Measurements from ENCODE around the gene APOL6.

The APOL6 gene

DNA sequence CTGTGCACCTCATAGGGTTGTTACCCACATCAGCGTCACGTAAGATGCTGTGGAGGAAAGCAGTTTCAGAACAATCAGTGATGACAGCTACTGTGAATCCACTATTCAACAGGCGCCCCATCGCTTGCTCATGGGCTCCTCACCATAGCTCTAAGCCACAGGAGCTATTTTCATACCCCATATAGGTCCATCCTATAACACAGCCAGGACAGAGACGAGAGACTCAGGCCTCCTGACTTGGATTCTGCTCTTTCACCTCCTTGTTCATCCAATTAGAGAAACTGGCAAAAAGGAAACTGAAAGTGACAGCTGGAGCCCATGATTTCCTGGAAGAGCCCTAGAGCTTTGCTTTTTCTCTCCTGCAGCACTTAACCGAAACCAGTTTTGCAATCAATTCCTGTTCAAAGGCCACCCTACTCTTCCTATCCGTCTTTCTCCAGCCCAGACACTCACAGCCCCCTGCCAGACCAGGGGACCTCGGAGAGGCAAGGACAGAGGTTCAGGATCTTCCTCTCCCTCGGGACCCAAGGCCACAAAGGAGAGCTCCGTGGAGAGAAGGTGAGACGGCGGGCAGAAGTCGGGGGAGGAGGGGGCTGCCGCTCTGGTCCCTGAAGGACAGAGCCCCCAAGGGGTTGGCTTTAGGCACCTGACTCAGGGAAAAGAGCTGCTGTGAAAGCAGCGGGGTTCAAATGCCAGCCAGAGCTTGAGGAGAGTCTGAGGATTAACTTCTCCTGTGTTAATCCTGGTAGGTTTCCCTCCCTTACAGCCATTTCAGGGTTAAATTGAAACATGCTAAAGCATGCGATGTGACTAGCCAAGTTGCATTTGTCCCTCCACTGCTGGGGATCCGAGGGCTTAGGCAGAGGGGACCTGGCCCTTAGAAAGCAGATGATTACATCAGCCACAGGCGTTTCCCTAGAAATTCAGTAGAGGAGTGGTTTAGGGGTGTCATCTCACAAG is at the start of gene APOL6:
TSS of gene APOL6 (plus strand) at position 381 of the 960 bp plus-strand sequence. CDS start 7,980 bp downstream, outside the sequence.
- no peak for DNase-seq (ENCODE audit: low read depth)

- DNase-seq (ENCODE audit: low read depth), result no peak
These were observed 48.9 kb upstream of the APOL6 start for GRCh38 chr22:35599364-35599763.

DNA sequence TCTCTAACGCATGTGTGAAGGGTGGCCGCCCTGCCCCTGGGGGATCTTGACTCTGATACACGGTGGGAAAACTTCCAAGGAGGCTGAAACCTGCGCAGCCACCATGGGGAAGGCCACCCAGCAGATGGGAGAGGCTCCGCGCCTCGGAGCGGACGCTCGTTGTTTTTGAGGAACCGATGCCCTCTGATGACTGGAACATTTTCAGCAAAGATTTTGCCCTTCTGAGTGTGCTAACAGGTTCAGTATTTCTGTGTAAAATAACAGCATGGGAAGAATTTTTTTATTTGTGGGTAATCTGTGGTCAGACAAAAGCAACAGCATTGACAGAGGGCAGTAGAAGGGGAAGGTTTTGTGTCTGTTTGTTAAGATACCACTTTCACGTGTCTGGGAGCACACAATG is 47.8 kb upstream of the APOL6 start:
- DNase-seq (ENCODE audit: low read depth), result no peak

DNA sequence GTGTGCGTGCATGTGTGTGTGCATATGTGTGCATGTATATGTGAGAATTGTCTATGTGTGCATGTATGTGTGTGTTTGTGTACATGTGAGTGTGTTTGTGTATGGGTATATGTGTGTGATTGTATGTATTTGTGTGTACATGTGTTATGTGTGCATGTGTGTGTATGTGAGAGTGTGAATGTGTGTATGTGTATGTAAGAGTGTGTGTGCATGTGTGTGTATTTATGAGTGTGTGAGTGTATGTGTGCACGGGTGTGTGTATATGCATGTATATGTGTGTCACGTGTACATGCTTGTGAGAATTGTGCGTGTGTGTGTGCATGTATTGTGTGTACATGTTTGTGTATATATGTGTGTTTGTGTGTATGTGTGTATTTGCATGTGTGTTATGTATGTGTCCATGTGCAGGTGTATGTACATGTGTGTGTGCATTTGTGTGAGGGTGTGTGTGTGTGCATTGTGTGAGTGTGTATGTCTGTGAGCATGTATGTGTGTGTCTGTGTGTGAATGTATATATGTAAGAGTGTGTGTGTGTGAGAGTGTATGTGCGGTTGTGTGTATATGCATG is 47.1 kb upstream of the APOL6 start:
- no peak for DNase-seq (ENCODE audit: low read depth)

GRCh38 chr22:35601743-35602615 is 46.3 kb upstream of the APOL6 start:
- DNase-seq (ENCODE audit: low read depth), result peak; percentile 68

GRCh38 chr22:35604621-35605368 is 43.5 kb upstream of the APOL6 start:
- DNase-seq (ENCODE audit: low read depth), result no peak

GRCh38 chr22:35605369-35605680 is 42.9 kb upstream of the APOL6 start:
- no peak for DNase-seq (ENCODE audit: low read depth)

GRCh38 chr22:35605851-35606481 is 42.3 kb upstream of the APOL6 start:
- DNase-seq (ENCODE audit: low read depth), result no peak

GRCh38 chr22:35606916-35607315 is 41.3 kb upstream of the APOL6 start:
- DNase-seq (ENCODE audit: low read depth), result no peak

- DNase-seq (ENCODE audit: low read depth), result no peak
These were observed 40.2 kb upstream of the APOL6 start for GRCh38 chr22:35608088-35608487.

- DNase-seq (ENCODE audit: low read depth), result no peak
These were observed 39.0 kb upstream of the APOL6 start for GRCh38 chr22:35609261-35609660.

- no peak for DNase-seq (ENCODE audit: low read depth)
These were observed 38.5 kb upstream of the APOL6 start for GRCh38 chr22:35609761-35610160.

DNA sequence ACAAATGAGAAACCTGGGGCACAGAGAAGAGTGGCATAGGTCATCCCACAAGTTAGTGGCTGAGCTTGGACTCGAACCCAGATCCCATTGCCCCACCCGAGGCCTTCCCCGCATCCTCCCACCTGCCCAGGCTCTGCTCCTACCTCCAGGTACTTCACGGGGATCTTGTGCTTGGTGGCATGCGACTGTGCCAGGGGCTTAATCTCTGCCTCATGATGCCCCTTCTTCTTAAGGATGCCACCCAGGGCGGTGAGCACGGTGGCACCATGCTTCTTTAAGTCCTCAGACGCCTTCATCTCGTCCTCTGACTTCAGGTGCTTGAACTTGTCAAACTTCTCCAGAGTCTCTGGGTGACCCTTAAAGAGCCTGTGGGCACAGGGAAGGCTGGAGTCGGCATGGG is 37.5 kb upstream of the APOL6 start:
- DNase-seq (ENCODE audit: low read depth), result no peak

GRCh38 chr22:35611200-35611890 is 36.9 kb upstream of the APOL6 start:
- DNase-seq (ENCODE audit: low read depth), result no peak

DNA sequence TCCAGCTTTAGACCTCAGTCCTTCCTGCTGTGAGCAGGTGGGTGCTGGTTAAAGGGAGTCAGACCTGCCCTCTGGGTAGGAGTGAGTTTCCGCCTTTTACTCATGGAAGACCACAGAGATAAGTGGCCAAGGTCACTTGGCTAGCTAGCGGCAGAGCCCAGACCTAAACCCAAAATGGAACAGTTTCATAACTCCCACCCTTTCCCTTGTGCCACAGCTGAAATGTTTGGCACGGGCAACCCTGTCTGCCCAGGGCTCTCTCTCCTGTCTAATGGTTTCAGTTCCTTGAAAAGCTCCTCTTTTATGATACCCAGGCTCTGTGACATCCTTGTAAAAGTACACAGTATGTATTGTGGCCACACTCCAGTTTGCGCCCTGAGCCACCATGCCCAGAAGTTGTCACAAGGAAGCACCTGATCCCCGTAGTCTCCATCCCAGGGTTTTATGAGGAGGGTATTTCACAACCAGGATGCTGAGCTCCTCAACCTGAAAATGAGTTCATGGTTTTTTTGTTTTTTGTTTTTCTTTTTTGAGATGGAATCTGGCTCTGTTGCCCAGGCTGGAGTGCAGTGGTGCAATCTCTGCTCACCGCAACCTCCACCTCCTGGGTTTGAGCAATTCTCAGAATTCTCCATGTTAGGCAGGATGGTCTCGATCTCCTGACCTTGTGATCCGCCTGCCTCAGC is 36.2 kb upstream of the APOL6 start:
- DNase-seq (ENCODE audit: low read depth), result no peak

- DNase-seq (ENCODE audit: low read depth), result no peak
These were observed 35.3 kb upstream of the APOL6 start for GRCh38 chr22:35612903-35613302.

DNA sequence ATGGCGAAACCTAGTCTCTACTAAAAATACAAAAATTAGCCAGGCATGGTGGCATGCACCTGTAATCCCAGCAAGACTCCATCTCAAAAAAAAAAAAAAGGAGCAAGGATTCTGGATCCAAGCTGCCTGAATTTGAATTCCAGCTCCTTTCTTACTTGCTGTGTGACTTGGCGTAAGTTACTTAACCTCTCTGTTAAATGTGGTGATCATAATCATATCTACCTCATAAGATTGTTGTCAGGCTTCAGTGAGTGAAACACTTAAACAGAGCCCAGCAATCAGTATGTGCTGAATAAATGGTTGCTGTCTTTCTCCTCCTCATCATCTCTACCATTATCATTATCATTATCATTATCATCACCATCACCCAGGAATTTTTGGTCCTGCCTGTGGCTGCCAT is 33.8 kb upstream of the APOL6 start:
- DNase-seq (ENCODE audit: low read depth), result no peak

DNA sequence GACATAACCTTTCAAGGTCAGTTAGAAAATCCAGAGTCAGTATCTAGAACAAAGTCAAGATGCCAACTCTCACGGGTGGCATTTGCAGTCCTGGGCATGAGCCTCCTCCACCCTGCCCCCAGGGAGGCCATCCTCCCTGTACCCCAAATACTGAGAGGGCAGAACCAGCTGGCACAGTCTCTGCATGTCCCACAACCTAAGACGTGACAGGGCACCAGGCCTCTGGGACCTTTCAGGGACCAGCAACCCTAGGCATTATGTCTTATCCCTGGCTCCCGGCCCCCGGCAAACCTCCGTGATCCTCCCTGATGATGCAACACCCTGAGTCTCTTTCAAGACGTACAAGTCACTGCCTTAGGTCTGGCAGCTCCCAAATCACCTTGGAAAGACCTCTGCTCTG is 33.1 kb upstream of the APOL6 start:
- DNase-seq (ENCODE audit: low read depth), result no peak

- DNase-seq (ENCODE audit: low read depth), result no peak
These were observed 32.2 kb upstream of the APOL6 start for GRCh38 chr22:35616043-35616442.

- DNase-seq (ENCODE audit: low read depth), result no peak
These were observed 31.0 kb upstream of the APOL6 start, which contains the start of gene MB for GRCh38 chr22:35617137-35617755. Gene MB (minus strand): TSS chr22:35617329. CDS start chr22:35617257, 72 bp downstream.

All from GM04503 (cell line).